Right lobe of liver (tissue), 4 donors: Measurements from ENCODE around the gene CDC42EP4.

Experiments
- CTCF ChIP-seq, 4 donors: fragments of 200-600 bp in 3 of 4; fragments of 450-650 bp in 1 of 4; IDR thresholded peaks; one replicate each; pipeline versions ENCODE4 v1.5.1 to v1.8.0; 2016 to 2022; ENCODE audit warnings: antibody characterized with exemption in 4 of 4, mild to moderate bottlenecking in 2 of 4
- POLR2A ChIP-seq: fragments of 450-650 bp; IDR thresholded peaks from one replicate; pipeline ENCODE4 v1.6.1; 2017; ENCODE audit warnings: antibody characterized with exemption, mild to moderate bottlenecking
- donor health status: DM: no; HTN: no; CAD: no.
- donor health status: DM: no; HTN: no; CAD: no.
- donor health status: DM: no; HTN: yes; CAD: no.

- TF ChIP-seq CTCF (IDR thresholded peaks at IDR 0.05) (no peak), POLR2A (no peak)
Measured at GRCh38 chr17:73324711-73325526, 13.1 kb upstream of the CDC42EP4 start.
